ENCODE data around the gene MTARC1.

DNA sequence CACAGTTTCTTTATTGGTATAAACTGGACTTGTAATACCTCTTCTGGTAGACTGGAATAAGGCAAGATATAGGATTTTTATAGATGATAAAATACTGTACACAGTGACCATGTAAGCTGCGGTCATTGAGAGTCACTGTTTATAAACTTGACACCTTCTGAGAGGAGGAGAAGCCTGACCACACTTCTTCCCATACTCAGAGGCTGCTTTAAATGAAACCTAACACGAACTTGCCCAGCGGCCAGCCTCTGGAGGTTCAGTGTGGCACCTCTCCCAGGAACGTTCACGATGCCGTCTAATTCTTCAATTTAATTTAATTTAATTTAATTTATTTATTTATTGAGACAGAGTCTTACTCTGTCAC, 22.5 kb downstream of the MTARC1 start:
- TF ChIP-seq, protein P1, sequence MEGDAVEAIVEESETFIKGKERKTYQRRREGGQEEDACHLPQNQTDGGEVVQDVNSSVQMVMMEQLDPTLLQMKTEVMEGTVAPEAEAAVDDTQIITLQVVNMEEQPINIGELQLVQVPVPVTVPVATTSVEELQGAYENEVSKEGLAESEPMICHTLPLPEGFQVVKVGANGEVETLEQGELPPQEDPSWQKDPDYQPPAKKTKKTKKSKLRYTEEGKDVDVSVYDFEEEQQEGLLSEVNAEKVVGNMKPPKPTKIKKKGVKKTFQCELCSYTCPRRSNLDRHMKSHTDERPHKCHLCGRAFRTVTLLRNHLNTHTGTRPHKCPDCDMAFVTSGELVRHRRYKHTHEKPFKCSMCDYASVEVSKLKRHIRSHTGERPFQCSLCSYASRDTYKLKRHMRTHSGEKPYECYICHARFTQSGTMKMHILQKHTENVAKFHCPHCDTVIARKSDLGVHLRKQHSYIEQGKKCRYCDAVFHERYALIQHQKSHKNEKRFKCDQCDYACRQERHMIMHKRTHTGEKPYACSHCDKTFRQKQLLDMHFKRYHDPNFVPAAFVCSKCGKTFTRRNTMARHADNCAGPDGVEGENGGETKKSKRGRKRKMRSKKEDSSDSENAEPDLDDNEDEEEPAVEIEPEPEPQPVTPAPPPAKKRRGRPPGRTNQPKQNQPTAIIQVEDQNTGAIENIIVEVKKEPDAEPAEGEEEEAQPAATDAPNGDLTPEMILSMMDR (IDR thresholded peaks at IDR 0.05 in 2 of 3, conservative IDR thresholded peaks at IDR 0.05 in 1 of 3; ENCODE audit: borderline replicate concordance in 1 of 3, insufficient read depth in 1 of 3, low read depth in 2 of 3, low read length in 2 of 3) = no peak
- TF ChIP-seq EGR1 (IDR thresholded peaks at IDR 0.05; ENCODE audit: low read depth) (no peak), SRF (IDR thresholded peaks at IDR 0.05; ENCODE audit: low read depth) (no peak), SIN3A (IDR thresholded peaks at IDR 0.05; ENCODE audit: low read depth) (no peak), POLR2A (IDR thresholded peaks at IDR 0.05; ENCODE audit: borderline replicate concordance, extremely low read depth, insufficient read depth, insufficient read length) (no peak), EZH2phosphoT487 (IDR thresholded peaks at IDR 0.05; ENCODE audit: borderline replicate concordance) (no peak), EZH2 (IDR thresholded peaks at IDR 0.05) (no peak), POLR2AphosphoS5 (IDR thresholded peaks at IDR 0.05; ENCODE audit: low read depth, low read length) (no peak), SP1 (IDR thresholded peaks at IDR 0.05; ENCODE audit: low read depth) (no peak)
- TF ChIP-seq, protein P2, sequence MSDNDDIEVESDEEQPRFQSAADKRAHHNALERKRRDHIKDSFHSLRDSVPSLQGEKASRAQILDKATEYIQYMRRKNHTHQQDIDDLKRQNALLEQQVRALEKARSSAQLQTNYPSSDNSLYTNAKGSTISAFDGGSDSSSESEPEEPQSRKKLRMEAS (IDR thresholded peaks at IDR 0.05) = no peak
